H7 (cell line): ENCODE measurements around the gene PRR19. TPM values are rescaled to one million over a fixed set of nuclear protein-coding genes. Genes with fewer than 3 reads are reported as not detected.

ENCODE experiments used
- DNase-seq: peaks from one replicate; pipeline ENCODE4 v3.0.0; 2012
- H3K27me3 ChIP-seq: 2 replicates; pipeline ENCODE4 v1.6.0; 2011; ENCODE audit warnings: mild to moderate bottlenecking, low read length; ENCODE audit not compliant: control insufficient read depth, insufficient read depth
- H3K36me3 ChIP-seq: replicated peaks from 2 replicates; pipeline ENCODE4 v1.5.1; 2011; ENCODE audit warnings: low read length; ENCODE audit not compliant: control insufficient read depth, insufficient read depth
- H3K4me3 ChIP-seq: 2 replicates; pipeline ENCODE4 v1.5.1; 2011; ENCODE audit warnings: low read depth, mild to moderate bottlenecking, control low read depth, low read length, moderate library complexity; ENCODE audit not compliant: insufficient read depth
- total RNA-seq: library from RNA; depleted of rRNA; stranded (reverse); fragments of >200 nt; shearing (Covaris generic); gene quantifications from 2 replicates; pipeline ENCODE4 v1.2.3, GENCODE V29; 2014

The PRR19 gene
- total RNA-seq, 1 experiment from 2014 or later: 3.3 TPM

- DNase-seq: no peak
- Histone ChIP-seq H3K27me3 (no peaks in the 10 kb centered on the region), H3K36me3 (peaks cover 10% of the 10 kb centered on the region), H3K4me3 (no peak overlapping the region)
Measured at GRCh38 chr19:42285541-42285941, 16.4 kb upstream of the PRR19 start.

- no peak for DNase-seq
- H3K36me3 ChIP-seq: peaks cover 10% of the 10 kb centered on the region
- no peak overlapping the region for H3K4me3 ChIP-seq
- no peaks in the 10 kb centered on the region for H3K27me3 ChIP-seq
Measured at GRCh38 chr19:42285988-42286348, 16.0 kb upstream of the PRR19 start.

- Histone ChIP-seq H3K27me3 (no peaks in the 10 kb centered on the region), H3K4me3 (no peak overlapping the region), H3K36me3 (peaks cover 10% of the 10 kb centered on the region)
- no peak for DNase-seq
Measured at GRCh38 chr19:42286349-42287016, 15.4 kb upstream of the PRR19 start.

- DNase-seq: no peak
- Histone ChIP-seq H3K4me3 (no peak overlapping the region), H3K36me3 (peaks cover 11% of the 10 kb centered on the region), H3K27me3 (no peaks in the 10 kb centered on the region)
Measured at GRCh38 chr19:42287017-42287826, 14.7 kb upstream of the PRR19 start.

- no peak for DNase-seq
- Histone ChIP-seq H3K4me3 (no peak overlapping the region), H3K27me3 (no peaks in the 10 kb centered on the region), H3K36me3 (peaks cover 11% of the 10 kb centered on the region)
Measured at GRCh38 chr19:42287827-42288107, 14.2 kb upstream of the PRR19 start.

- Histone ChIP-seq H3K4me3 (no peak overlapping the region), H3K27me3 (no peaks in the 10 kb centered on the region), H3K36me3 (peaks cover 11% of the 10 kb centered on the region)
- no peak for DNase-seq
Measured at GRCh38 chr19:42288387-42288786, 13.5 kb upstream of the PRR19 start.

- no peak for DNase-seq
- Histone ChIP-seq H3K4me3 (no peak overlapping the region), H3K27me3 (no peaks in the 10 kb centered on the region), H3K36me3 (peaks cover 11% of the 10 kb centered on the region)
Measured at GRCh38 chr19:42288881-42289555, 12.9 kb upstream of the PRR19 start.

- no peaks in the 10 kb centered on the region for H3K27me3 ChIP-seq
- no peak for DNase-seq
- H3K4me3 ChIP-seq: no peak overlapping the region
- H3K36me3 ChIP-seq: peaks cover 14% of the 10 kb centered on the region
Measured at GRCh38 chr19:42289556-42290041, 12.3 kb upstream of the PRR19 start.

- no peaks in the 10 kb centered on the region for H3K27me3 ChIP-seq
- H3K4me3 ChIP-seq: no peak overlapping the region
- H3K36me3 ChIP-seq: peaks cover 14% of the 10 kb centered on the region
- DNase-seq: no peak
Measured at GRCh38 chr19:42290136-42290522, 11.8 kb upstream of the PRR19 start.

- Histone ChIP-seq H3K27me3 (no peaks in the 10 kb centered on the region), H3K4me3 (no peak overlapping the region), H3K36me3 (peaks cover 14% of the 10 kb centered on the region)
- peak; percentile 79 for DNase-seq
Measured at GRCh38 chr19:42290523-42291434, 11.2 kb upstream of the PRR19 start.

GRCh38 chr19:42291435-42291810 is 10.5 kb upstream of the PRR19 start:
- Histone ChIP-seq H3K27me3 (no peaks in the 10 kb centered on the region), H3K4me3 (no peak overlapping the region), H3K36me3 (peaks cover 14% of the 10 kb centered on the region)
- peak; percentile 84 for DNase-seq

- no peak for DNase-seq
- Histone ChIP-seq H3K4me3 (no peak overlapping the region), H3K27me3 (no peaks in the 10 kb centered on the region), H3K36me3 (peaks cover 14% of the 10 kb centered on the region)
Measured at GRCh38 chr19:42292042-42292960, 9.6 kb upstream of the PRR19 start.

GRCh38 chr19:42292963-42293362 is 9.0 kb upstream of the PRR19 start:
- H3K36me3 ChIP-seq: peaks cover 13% of the 10 kb centered on the region
- H3K27me3 ChIP-seq: no peaks in the 10 kb centered on the region
- DNase-seq: no peak
- no peak overlapping the region for H3K4me3 ChIP-seq
